Liver (tissue), 9 donors: ENCODE measurements around the gene CDH24. TPM values are rescaled to one million over a fixed set of nuclear protein-coding genes. Genes with fewer than 3 reads are reported as not detected.

Experiments
- DNase-seq: peaks from one replicate; pipeline ENCODE4 v3.0.0-alpha.2; 2017; ENCODE audit warnings: low spot score
- H3K27ac ChIP-seq, 2 donors: one replicate each; pipeline ENCODE4 v1.7.0; 2013; ENCODE audit warnings: inconsistent platforms in 2 of 2, low read length in 2 of 2, control low read depth in 1 of 2, low read depth in 1 of 2, mild to moderate bottlenecking in 1 of 2
- H3K27me3 ChIP-seq, 4 donors: one replicate each; pipeline versions ENCODE4 v1.6.1 to v1.7.0; 2013; ENCODE audit warnings: low read length in 3 of 4, inconsistent platforms in 1 of 4, mild to moderate bottlenecking in 1 of 4, moderate library complexity in 1 of 4; ENCODE audit not compliant: control insufficient read depth in 4 of 4, insufficient read depth in 4 of 4
- H3K36me3 ChIP-seq, 4 donors: one replicate each; pipeline versions ENCODE4 v1.6.1 to v1.7.0; 2013; ENCODE audit warnings: low read length in 3 of 4, mild to moderate bottlenecking in 3 of 4, low read depth in 1 of 4, moderate library complexity in 1 of 4; ENCODE audit not compliant: control insufficient read depth in 4 of 4, insufficient read depth in 3 of 4
- H3K4me1 ChIP-seq, 4 donors: one replicate each; pipeline versions ENCODE4 v1.6.1 to v1.7.0; 2013; ENCODE audit warnings: low read length in 3 of 4, mild to moderate bottlenecking in 3 of 4, moderate library complexity in 1 of 4; ENCODE audit not compliant: control insufficient read depth in 4 of 4, insufficient read depth in 4 of 4
- H3K4me3 ChIP-seq, 3 donors: one replicate each; pipeline versions ENCODE4 v1.6.1 to v1.7.0; 2013; ENCODE audit warnings: low read length in 3 of 3, control low read depth in 1 of 3, low read depth in 1 of 3, mild to moderate bottlenecking in 1 of 3
- H3K9ac ChIP-seq, 2 donors: one replicate each; pipeline ENCODE4 v1.7.0; 2013; ENCODE audit warnings: low read length in 2 of 2, mild to moderate bottlenecking in 2 of 2, moderate library complexity in 2 of 2, control low read depth in 1 of 2, low read depth in 1 of 2
- H3K9me3 ChIP-seq, 4 donors: one replicate each; pipeline versions ENCODE4 v1.6.1 to v1.7.0; 2013; ENCODE audit warnings: low read length in 3 of 4; ENCODE audit not compliant: control insufficient read depth in 4 of 4
- ATF3 ChIP-seq: IDR thresholded peaks from 2 replicates; pipeline ENCODE4 v1.6.1; 2016; ENCODE audit warnings: antibody characterized with exemption
- EGR1 ChIP-seq, 2 donors: IDR thresholded peaks; 2 replicates each; pipeline ENCODE4 v1.6.1; 2016 to 2018; ENCODE audit warnings: antibody characterized with exemption in 2 of 2, low read depth in 2 of 2
- FOXA1 ChIP-seq: IDR thresholded peaks from 2 replicates; pipeline ENCODE4 v1.6.1; 2016; ENCODE audit warnings: antibody characterized with exemption
- FOXA2 ChIP-seq: IDR thresholded peaks from 2 replicates; pipeline ENCODE4 v1.6.1; 2016; ENCODE audit warnings: antibody characterized with exemption
- GABPA ChIP-seq, 2 donors: IDR thresholded peaks in 1 of 2; conservative IDR thresholded peaks in 1 of 2; 2 replicates each; pipeline ENCODE4 v1.6.1; 2016; ENCODE audit warnings: antibody characterized with exemption in 2 of 2, mild to moderate bottlenecking in 1 of 2, moderate library complexity in 1 of 2
- HNF4A ChIP-seq, 2 donors: conservative IDR thresholded peaks; 2 replicates each; pipeline ENCODE4 v1.6.1; 2016; ENCODE audit warnings: antibody characterized with exemption in 2 of 2, mild to moderate bottlenecking in 2 of 2
- HNF4G ChIP-seq: IDR thresholded peaks from 2 replicates; pipeline ENCODE4 v1.6.1; 2016; ENCODE audit warnings: antibody characterized with exemption
- JUND ChIP-seq, 2 donors: IDR thresholded peaks; 2 replicates each; pipeline ENCODE4 v1.6.1; 2016; ENCODE audit warnings: antibody characterized with exemption in 2 of 2
- MAX ChIP-seq: IDR thresholded peaks from 2 replicates; pipeline ENCODE4 v1.6.1; 2016; ENCODE audit warnings: antibody characterized with exemption
- NR2F2 ChIP-seq: IDR thresholded peaks from 2 replicates; pipeline ENCODE4 v1.6.1; 2016; ENCODE audit warnings: antibody characterized with exemption
- RAD21 ChIP-seq, 2 donors: IDR thresholded peaks; 2 replicates each; pipeline ENCODE4 v1.6.1; 2016; ENCODE audit warnings: antibody characterized with exemption in 2 of 2, mild to moderate bottlenecking in 2 of 2
- RXRA ChIP-seq, 2 donors: IDR thresholded peaks; 2 replicates each; pipeline ENCODE4 v1.6.1; 2017 to 2018; ENCODE audit warnings: antibody characterized with exemption in 2 of 2, mild to moderate bottlenecking in 1 of 2
- SP1 ChIP-seq: IDR thresholded peaks from 2 replicates; pipeline ENCODE4 v1.6.1; 2018; ENCODE audit warnings: antibody characterized with exemption, mild to moderate bottlenecking
- TAF1 ChIP-seq: conservative IDR thresholded peaks from 2 replicates; pipeline ENCODE4 v1.6.1; 2016; ENCODE audit warnings: antibody characterized with exemption, mild to moderate bottlenecking
- YY1 ChIP-seq: IDR thresholded peaks from 2 replicates; pipeline ENCODE4 v1.6.1; 2016; ENCODE audit warnings: antibody characterized with exemption, mild to moderate bottlenecking
- WGBS: extraction: QIAGEN DNeasy Blood & Tissue Kit; methylation state at CpG from one replicate; pipeline ENCODE4 v1.1.7; 2013; 5-methylcytosine and 5-hydroxymethylcytosine counted together
- polyA plus RNA-seq, 2 donors: library from polyadenylated mRNA; stranded (reverse) in 1 of 2; unstranded in 1 of 2; fragments of 200-250 nt in 1 of 2; fragments of >200 nt in 1 of 2; fragmentation: Nextera tagmentation in 1 of 2; extraction: Ambion mirVana in 1 of 2; gene quantifications; one replicate each; pipeline versions ENCODE4 v1.2.1 to v1.2.3, GENCODE V29; 2013 to 2015
- total RNA-seq, 2 donors: library from RNA; depleted of rRNA; stranded (reverse); fragments of >200 nt; gene quantifications; one replicate each; pipeline ENCODE4 v1.2.3, GENCODE V29; 2014
- TF ChIP-seq, protein P1 (sequence below): IDR thresholded peaks from 2 replicates; pipeline ENCODE4 v1.6.1; 2016; ENCODE audit warnings: antibody characterized with exemption
- TF ChIP-seq, protein P2 (sequence below): IDR thresholded peaks from 2 replicates; pipeline ENCODE4 v1.6.1; 2016; ENCODE audit warnings: antibody characterized with exemption, mild to moderate bottlenecking
- donor health status: healthy.
- donor health status: healthy.
- donor health status: healthy.
- donor health status: healthy.
- donor health status: healthy.

The CDH24 gene
- total and polyA plus RNA-seq, 4 donors = 0.23 to 0.50 (median 0.38) TPM; not detected in 1

DNA sequence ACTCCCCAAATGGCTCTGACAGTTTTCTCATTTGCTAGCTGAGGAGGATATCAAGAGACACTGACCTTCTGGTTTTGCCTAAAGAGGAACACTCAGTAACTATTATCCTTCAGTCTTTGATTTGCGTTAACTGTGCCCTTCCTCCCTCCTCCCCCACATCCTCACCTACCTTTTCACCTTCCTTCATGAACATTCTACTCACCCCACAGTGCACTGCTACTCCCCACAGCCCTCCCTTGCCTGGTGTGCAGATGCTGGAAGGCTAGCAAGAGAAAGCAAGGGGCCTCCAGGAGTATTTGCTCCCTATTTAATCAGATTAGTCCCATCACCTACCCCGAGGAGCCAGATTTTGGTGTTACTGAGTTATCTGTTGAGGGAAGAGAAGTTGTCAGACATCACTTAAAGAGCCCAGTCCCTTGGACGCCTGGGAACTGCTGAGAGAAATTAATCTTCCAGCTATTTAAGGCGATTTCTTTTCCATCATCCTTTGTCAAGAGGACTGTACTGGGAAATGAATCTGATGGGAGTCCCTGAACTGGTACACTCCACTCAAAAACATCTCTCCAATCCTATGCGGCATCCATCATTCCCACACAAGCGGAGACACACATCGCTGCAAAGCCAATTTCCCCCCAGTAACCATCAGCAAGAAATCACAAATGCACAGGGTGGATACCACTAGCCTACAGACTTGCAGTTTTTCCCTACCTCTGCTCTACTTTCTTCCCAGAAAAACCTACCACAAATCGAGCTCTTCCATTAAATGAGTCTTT, 34.1 kb downstream of the CDH24 start:
- Histone ChIP-seq H3K4me1 (no peaks in the 10 kb centered on the region), H3K36me3 (peaks cover 0 to 19% (median 10%) of the 10 kb centered on the region in 4 donors), H3K27me3 (no peaks in the 10 kb centered on the region), H3K27ac (no peak overlapping the region), H3K9me3 (no peaks in the 10 kb centered on the region), H3K9ac (no peak overlapping the region), H3K4me3 (no peak overlapping the region)
- 87% methylated on average over 8 of the region's 8 CpGs for WGBS
- TF ChIP-seq, protein P1, sequence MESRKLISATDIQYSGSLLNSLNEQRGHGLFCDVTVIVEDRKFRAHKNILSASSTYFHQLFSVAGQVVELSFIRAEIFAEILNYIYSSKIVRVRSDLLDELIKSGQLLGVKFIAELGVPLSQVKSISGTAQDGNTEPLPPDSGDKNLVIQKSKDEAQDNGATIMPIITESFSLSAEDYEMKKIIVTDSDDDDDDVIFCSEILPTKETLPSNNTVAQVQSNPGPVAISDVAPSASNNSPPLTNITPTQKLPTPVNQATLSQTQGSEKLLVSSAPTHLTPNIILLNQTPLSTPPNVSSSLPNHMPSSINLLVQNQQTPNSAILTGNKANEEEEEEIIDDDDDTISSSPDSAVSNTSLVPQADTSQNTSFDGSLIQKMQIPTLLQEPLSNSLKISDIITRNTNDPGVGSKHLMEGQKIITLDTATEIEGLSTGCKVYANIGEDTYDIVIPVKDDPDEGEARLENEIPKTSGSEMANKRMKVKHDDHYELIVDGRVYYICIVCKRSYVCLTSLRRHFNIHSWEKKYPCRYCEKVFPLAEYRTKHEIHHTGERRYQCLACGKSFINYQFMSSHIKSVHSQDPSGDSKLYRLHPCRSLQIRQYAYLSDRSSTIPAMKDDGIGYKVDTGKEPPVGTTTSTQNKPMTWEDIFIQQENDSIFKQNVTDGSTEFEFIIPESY = no peak
- no peak for TF ChIP-seq GABPA (IDR thresholded peaks at IDR 0.05 in 1 of 2, conservative IDR thresholded peaks at IDR 0.05 in 1 of 2)
- TF ChIP-seq EGR1 (IDR thresholded peaks at IDR 0.05; ENCODE audit: low read depth in 2 of 2) = no peak
- TF ChIP-seq MAX = no peak
- no peak for DNase-seq

- no peak overlapping the region for H3K9ac ChIP-seq
- peaks cover 0 to 13% (median 8%) of the 10 kb centered on the region in 4 donors for H3K36me3 ChIP-seq
- no peaks in the 10 kb centered on the region for H3K9me3 ChIP-seq
- no peaks in the 10 kb centered on the region for H3K4me1 ChIP-seq
- WGBS = 77% methylated on average over 7 of the region's 7 CpGs
- no peak overlapping the region for H3K27ac ChIP-seq
- TF ChIP-seq SP1 = no peak
- no peak for TF ChIP-seq FOXA1
- no peak for DNase-seq
- no peaks in the 10 kb centered on the region for H3K27me3 ChIP-seq
- H3K4me3 ChIP-seq = no peak overlapping the region
Observed at GRCh38 chr14:23021889-23022442, 35.4 kb downstream of the CDH24 start.

- H3K27me3 ChIP-seq = no peaks in the 10 kb centered on the region
- H3K36me3 ChIP-seq = peaks cover 0 to 13% (median 7%) of the 10 kb centered on the region in 4 donors
- no peak overlapping the region for H3K9ac ChIP-seq
- no peak overlapping the region for H3K27ac ChIP-seq
- H3K9me3 ChIP-seq = no peaks in the 10 kb centered on the region
- DNase-seq = no peak
- WGBS = 83% methylated on average over 9 of the region's 9 CpGs
- H3K4me3 ChIP-seq = no peak overlapping the region
- no peaks in the 10 kb centered on the region for H3K4me1 ChIP-seq
- no peak for TF ChIP-seq RAD21 (IDR thresholded peaks at IDR 0.05)
- TF ChIP-seq, protein P1 = no peak
- TF ChIP-seq RXRA (IDR thresholded peaks at IDR 0.05) = no peak
- TF ChIP-seq TAF1 = no peak
- no peak for TF ChIP-seq JUND (IDR thresholded peaks at IDR 0.05)
- no peak for TF ChIP-seq HNF4G
- TF ChIP-seq GABPA (IDR thresholded peaks at IDR 0.05 in 1 of 2, conservative IDR thresholded peaks at IDR 0.05 in 1 of 2) = no peak
- TF ChIP-seq HNF4A (conservative IDR thresholded peaks at IDR 0.05) = no peak
- no peak for TF ChIP-seq ATF3
- TF ChIP-seq, protein P2, sequence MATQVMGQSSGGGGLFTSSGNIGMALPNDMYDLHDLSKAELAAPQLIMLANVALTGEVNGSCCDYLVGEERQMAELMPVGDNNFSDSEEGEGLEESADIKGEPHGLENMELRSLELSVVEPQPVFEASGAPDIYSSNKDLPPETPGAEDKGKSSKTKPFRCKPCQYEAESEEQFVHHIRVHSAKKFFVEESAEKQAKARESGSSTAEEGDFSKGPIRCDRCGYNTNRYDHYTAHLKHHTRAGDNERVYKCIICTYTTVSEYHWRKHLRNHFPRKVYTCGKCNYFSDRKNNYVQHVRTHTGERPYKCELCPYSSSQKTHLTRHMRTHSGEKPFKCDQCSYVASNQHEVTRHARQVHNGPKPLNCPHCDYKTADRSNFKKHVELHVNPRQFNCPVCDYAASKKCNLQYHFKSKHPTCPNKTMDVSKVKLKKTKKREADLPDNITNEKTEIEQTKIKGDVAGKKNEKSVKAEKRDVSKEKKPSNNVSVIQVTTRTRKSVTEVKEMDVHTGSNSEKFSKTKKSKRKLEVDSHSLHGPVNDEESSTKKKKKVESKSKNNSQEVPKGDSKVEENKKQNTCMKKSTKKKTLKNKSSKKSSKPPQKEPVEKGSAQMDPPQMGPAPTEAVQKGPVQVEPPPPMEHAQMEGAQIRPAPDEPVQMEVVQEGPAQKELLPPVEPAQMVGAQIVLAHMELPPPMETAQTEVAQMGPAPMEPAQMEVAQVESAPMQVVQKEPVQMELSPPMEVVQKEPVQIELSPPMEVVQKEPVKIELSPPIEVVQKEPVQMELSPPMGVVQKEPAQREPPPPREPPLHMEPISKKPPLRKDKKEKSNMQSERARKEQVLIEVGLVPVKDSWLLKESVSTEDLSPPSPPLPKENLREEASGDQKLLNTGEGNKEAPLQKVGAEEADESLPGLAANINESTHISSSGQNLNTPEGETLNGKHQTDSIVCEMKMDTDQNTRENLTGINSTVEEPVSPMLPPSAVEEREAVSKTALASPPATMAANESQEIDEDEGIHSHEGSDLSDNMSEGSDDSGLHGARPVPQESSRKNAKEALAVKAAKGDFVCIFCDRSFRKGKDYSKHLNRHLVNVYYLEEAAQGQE = no peak
- TF ChIP-seq FOXA1 = no peak
- TF ChIP-seq NR2F2 = no peak
- no peak for TF ChIP-seq FOXA2
- TF ChIP-seq MAX = no peak
- no peak for TF ChIP-seq EGR1 (IDR thresholded peaks at IDR 0.05; ENCODE audit: low read depth in 2 of 2)
- no peak for TF ChIP-seq YY1
- TF ChIP-seq SP1 = no peak
Observed at GRCh38 chr14:23021434-23021833, 35.9 kb downstream of the CDH24 start.
